ENCODE measurements around the gene KRTAP4-2.

- no peak for TF ChIP-seq EZH2phosphoT487 (conservative IDR thresholded peaks at IDR 0.05; ENCODE audit: low read length)
- TF ChIP-seq, protein P1, sequence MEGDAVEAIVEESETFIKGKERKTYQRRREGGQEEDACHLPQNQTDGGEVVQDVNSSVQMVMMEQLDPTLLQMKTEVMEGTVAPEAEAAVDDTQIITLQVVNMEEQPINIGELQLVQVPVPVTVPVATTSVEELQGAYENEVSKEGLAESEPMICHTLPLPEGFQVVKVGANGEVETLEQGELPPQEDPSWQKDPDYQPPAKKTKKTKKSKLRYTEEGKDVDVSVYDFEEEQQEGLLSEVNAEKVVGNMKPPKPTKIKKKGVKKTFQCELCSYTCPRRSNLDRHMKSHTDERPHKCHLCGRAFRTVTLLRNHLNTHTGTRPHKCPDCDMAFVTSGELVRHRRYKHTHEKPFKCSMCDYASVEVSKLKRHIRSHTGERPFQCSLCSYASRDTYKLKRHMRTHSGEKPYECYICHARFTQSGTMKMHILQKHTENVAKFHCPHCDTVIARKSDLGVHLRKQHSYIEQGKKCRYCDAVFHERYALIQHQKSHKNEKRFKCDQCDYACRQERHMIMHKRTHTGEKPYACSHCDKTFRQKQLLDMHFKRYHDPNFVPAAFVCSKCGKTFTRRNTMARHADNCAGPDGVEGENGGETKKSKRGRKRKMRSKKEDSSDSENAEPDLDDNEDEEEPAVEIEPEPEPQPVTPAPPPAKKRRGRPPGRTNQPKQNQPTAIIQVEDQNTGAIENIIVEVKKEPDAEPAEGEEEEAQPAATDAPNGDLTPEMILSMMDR (IDR thresholded peaks at IDR 0.05; ENCODE audit: insufficient read depth, low read length, poor library complexity, severe bottlenecking), result no peak
These were observed 8.9 kb upstream of the KRTAP4-2 start for GRCh38 chr17:41186872-41187271.
